Tibial nerve (tissue), 4 donors: ENCODE results near the gene NDUFB11.

Source experiments
- EP300 ChIP-seq, 2 donors: sonication (generic); formaldehyde crosslinking; IDR thresholded peaks; one replicate each; pipeline ENCODE4 v1.6.1; 2017; ENCODE audit warnings: antibody characterized with exemption in 2 of 2, mild to moderate bottlenecking in 1 of 2
- POLR2A ChIP-seq, 2 donors: fragments of 450-650 bp; IDR thresholded peaks; one replicate each; pipeline ENCODE4 v1.6.1; 2017; ENCODE audit warnings: antibody characterized with exemption in 2 of 2, mild to moderate bottlenecking in 2 of 2, moderate library complexity in 2 of 2
- TF ChIP-seq, protein P1 (sequence below), 5 experiments: fragments of 200-600 bp in 3 of 5; fragments of 450-650 bp in 2 of 5; sonication (generic) in 3 of 5; IDR thresholded peaks; one replicate each; pipeline ENCODE4 v1.5.1; 2016 to 2019; ENCODE audit warnings: antibody characterized with exemption in 5 of 5, mild to moderate bottlenecking in 3 of 5, moderate library complexity in 2 of 5

DNA sequence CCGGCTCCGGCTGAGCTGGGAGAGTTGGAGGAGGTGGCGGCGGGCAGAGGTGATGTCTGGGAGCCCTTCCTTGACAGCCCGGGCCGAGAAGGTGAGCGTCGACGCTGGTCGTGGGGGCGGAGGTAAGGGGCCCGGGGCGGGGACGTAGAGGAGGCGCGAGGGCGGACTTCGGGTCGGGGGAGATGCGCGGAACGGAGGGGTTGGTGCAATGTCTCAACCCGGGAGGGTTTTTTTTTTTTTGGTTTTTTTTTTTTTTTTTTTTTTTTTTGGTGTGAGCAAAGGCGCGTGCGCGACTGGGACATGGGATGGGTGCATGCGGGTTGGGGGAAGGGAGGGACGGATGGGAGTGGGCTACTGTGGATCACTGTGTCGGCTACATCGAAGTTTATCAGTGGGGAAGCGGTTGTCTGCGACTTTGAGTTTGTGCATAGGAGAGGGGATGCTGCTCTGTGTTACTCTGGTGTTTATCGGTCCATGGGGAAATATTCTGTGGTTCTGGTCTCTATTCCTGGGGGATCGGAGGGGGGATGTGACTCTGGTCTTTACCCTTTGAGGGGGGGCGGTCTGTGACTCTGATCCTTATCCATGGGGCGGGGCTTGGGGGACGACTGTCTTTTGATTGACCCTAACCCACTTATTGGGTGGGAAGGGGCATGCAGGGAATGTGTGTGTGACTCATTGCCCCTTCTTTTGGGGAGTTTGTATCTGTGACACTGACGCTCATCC is 1.1 kb upstream of the NDUFB11 start:
- TF ChIP-seq, protein P1, sequence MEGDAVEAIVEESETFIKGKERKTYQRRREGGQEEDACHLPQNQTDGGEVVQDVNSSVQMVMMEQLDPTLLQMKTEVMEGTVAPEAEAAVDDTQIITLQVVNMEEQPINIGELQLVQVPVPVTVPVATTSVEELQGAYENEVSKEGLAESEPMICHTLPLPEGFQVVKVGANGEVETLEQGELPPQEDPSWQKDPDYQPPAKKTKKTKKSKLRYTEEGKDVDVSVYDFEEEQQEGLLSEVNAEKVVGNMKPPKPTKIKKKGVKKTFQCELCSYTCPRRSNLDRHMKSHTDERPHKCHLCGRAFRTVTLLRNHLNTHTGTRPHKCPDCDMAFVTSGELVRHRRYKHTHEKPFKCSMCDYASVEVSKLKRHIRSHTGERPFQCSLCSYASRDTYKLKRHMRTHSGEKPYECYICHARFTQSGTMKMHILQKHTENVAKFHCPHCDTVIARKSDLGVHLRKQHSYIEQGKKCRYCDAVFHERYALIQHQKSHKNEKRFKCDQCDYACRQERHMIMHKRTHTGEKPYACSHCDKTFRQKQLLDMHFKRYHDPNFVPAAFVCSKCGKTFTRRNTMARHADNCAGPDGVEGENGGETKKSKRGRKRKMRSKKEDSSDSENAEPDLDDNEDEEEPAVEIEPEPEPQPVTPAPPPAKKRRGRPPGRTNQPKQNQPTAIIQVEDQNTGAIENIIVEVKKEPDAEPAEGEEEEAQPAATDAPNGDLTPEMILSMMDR (IDR thresholded peaks at IDR 0.05), result no peak
- no peak for TF ChIP-seq POLR2A (IDR thresholded peaks at IDR 0.05)
- no peak for TF ChIP-seq EP300 (IDR thresholded peaks at IDR 0.05)
